RWPE1 (cell line): Measurements from ENCODE around the gene RPS16.

Source experiments
- CTCF ChIA-PET: fragments of 350-600 bp; sonication (Branson Sonifier 250); formaldehyde crosslinking; extraction: SDS; loops from one replicate; lab custom pipeline; 2021; lab: Yijun Ruan, JAX
- POLR2A ChIA-PET: fragments of 400-600 bp; formaldehyde crosslinking; extraction: SDS; loops from one replicate; lab custom pipeline; 2020; ENCODE audit warnings: antibody characterized with exemption; ENCODE audit not compliant: low non-redundant PET; lab: Yijun Ruan, JAX
- DNase-seq: peaks from one replicate; pipeline ENCODE4 v3.0.0; 2012; ENCODE audit warnings: low spot score
- H3K27ac ChIP-seq: fragments of 450-650 bp; 2 replicates; pipeline ENCODE4 v1.5.1; 2017
- CTCF ChIP-seq: fragments of 450-650 bp; conservative IDR thresholded peaks from 2 replicates; pipeline ENCODE4 v1.5.1; 2017; ENCODE audit warnings: low read depth, mild to moderate bottlenecking

RPS16 gene

GRCh38 chr19:39430675-39431593, 4.8 kb downstream of the RPS16 start:
- POLR2A ChIA-PET: no interaction called here
- H3K27ac ChIP-seq: peak overlapping the region; percentile 90
- no peak for TF ChIP-seq CTCF
- CTCF ChIA-PET: interaction anchor here (0.5 kb wide), 1 partner anchor 579 kb away, joined by 3 read pairs; no protein-coding TSS in a partner anchor
- peak; percentile 83 for DNase-seq

GRCh38 chr19:39428283-39429112, 7.3 kb downstream of the RPS16 start:
- no peak for TF ChIP-seq CTCF
- CTCF ChIA-PET: interaction anchor here (0.7 kb wide), 1 partner anchor 32 kb away, joined by 7 read pairs; no protein-coding TSS in a partner anchor
- POLR2A ChIA-PET: interaction anchor here (0.6 kb wide), 1 partner anchor 148 kb away, joined by 3 read pairs; no protein-coding TSS in a partner anchor
- H3K27ac ChIP-seq: peak overlapping the region; percentile 90
- no peak for DNase-seq

- CTCF ChIA-PET: no interaction called here
- peak overlapping the region; percentile 90 for H3K27ac ChIP-seq
- DNase-seq: no peak
- TF ChIP-seq CTCF: no peak
- POLR2A ChIA-PET: interaction anchor here (0.9 kb wide), 1 partner anchor 8 kb away, joined by 5 read pairs; the partner anchor contains the start of gene RPS16
Measured at GRCh38 chr19:39427707-39428106, 8.0 kb downstream of the RPS16 start.

GRCh38 chr19:39426170-39426569, 9.6 kb downstream of the RPS16 start:
- no peak overlapping the region for H3K27ac ChIP-seq
- no peak for DNase-seq
- no peak for TF ChIP-seq CTCF
- POLR2A ChIA-PET: no interaction called here
- CTCF ChIA-PET: interaction anchor here (1.3 kb wide), 1 partner anchor 28 kb away, joined by 5 read pairs; no protein-coding TSS in a partner anchor

GRCh38 chr19:39425744-39426143, 10.0 kb downstream of the RPS16 start:
- ChIA-PET POLR2A (no interaction called here), CTCF (interaction anchor here (0.7 to 1.3 kb wide), 2 partner anchors 28 to 559 kb away, joined by 3 to 5 read pairs; no protein-coding TSS in a partner anchor)
- H3K27ac ChIP-seq: no peak overlapping the region
- no peak for TF ChIP-seq CTCF
- DNase-seq: no peak

GRCh38 chr19:39424934-39425333, 10.8 kb downstream of the RPS16 start:
- POLR2A ChIA-PET: interaction anchor here (1.1 kb wide), 1 partner anchor 27 kb away, joined by 5 read pairs; no protein-coding TSS in a partner anchor
- no peak for DNase-seq
- CTCF ChIA-PET: interaction anchor here (0.7 kb wide), 1 partner anchor 558 kb away, joined by 3 read pairs; no protein-coding TSS in a partner anchor
- H3K27ac ChIP-seq: peak overlapping the region; percentile 45; the same call in 1 of the 2 replicates
- TF ChIP-seq CTCF: no peak
